Esophagus squamous epithelium (tissue), 5 donors: ENCODE data around the gene PDZD7. TPM values are rescaled to one million over a fixed set of nuclear protein-coding genes. Genes with fewer than 3 reads are reported as not detected.

ENCODE experiments used
- DNase-seq: peaks from one replicate; lab custom pipeline; 2025; lab: John Stamatoyannopoulos, UW
- H3K27ac ChIP-seq, 4 donors: fragments of 200-600 bp; sonication (generic); one replicate each; pipeline ENCODE4 v1.5.1; 2016 to 2019; ENCODE audit warnings: mild to moderate bottlenecking in 1 of 4
- H3K27me3 ChIP-seq, 4 donors: fragments of 200-600 bp; sonication (generic); 1 replicate in 3 of 4; 2 replicates in 1 of 4; pipeline versions ENCODE4 v1.5.1 to v1.6.0; 2017 to 2021; ENCODE audit warnings: antibody characterized with exemption in 1 of 4
- H3K36me3 ChIP-seq, 3 donors: fragments of 200-600 bp; sonication (generic); one replicate each; pipeline ENCODE4 v1.5.1; 2016 to 2019
- H3K4me1 ChIP-seq, 3 donors: fragments of 200-600 bp; sonication (generic); one replicate each; pipeline ENCODE4 v1.5.1; 2017 to 2019
- H3K4me3 ChIP-seq, 4 donors: fragments of 200-600 bp; sonication (generic); 1 replicate in 3 of 4; 2 replicates in 1 of 4; pipeline ENCODE4 v1.5.1; 2016 to 2019; ENCODE audit warnings: mild to moderate bottlenecking in 2 of 4, moderate library complexity in 1 of 4
- H3K9me3 ChIP-seq, 3 donors: fragments of 200-600 bp; sonication (generic); one replicate each; pipeline ENCODE4 v1.5.1; 2016 to 2019
- POLR2A ChIP-seq, 4 donors: fragments of 450-650 bp; IDR thresholded peaks; one replicate each; pipeline ENCODE4 v1.6.1; 2017; ENCODE audit warnings: antibody characterized with exemption in 4 of 4, mild to moderate bottlenecking in 4 of 4, moderate library complexity in 3 of 4
- WGBS, 2 donors: methylation state at CpG; one replicate each; pipeline ENCODE4 v1.1.5; 2018; 5-methylcytosine and 5-hydroxymethylcytosine counted together
- intact Hi-C: fragments of 100-400 bp; cut with DNase I; formaldehyde crosslinking; loops from one replicate; pipeline ENCODE4 v1.15.0; 2022
- total RNA-seq, 4 donors: library from RNA; depleted of rRNA; stranded (reverse); fragments of >200 nt; gene quantifications; one replicate each; pipeline ENCODE4 v1.1.0, GENCODE V29; 2016
- TF ChIP-seq, protein P1 (sequence below), 6 experiments: fragments of 450-650 bp in 4 of 6; fragments of 200-600 bp in 2 of 6; sonication (generic) in 2 of 6; IDR thresholded peaks; one replicate each; pipeline ENCODE4 v1.5.1; 2016 to 2019; ENCODE audit warnings: antibody characterized with exemption in 6 of 6, mild to moderate bottlenecking in 4 of 6, moderate library complexity in 4 of 6
- donor health status: DM: yes; HTN: yes; CAD: no.

The PDZD7 gene
- total RNA-seq, 4 donors from 2014 or later: 0.19 to 0.29 (median 0.26) TPM; not detected in 1

DNA sequence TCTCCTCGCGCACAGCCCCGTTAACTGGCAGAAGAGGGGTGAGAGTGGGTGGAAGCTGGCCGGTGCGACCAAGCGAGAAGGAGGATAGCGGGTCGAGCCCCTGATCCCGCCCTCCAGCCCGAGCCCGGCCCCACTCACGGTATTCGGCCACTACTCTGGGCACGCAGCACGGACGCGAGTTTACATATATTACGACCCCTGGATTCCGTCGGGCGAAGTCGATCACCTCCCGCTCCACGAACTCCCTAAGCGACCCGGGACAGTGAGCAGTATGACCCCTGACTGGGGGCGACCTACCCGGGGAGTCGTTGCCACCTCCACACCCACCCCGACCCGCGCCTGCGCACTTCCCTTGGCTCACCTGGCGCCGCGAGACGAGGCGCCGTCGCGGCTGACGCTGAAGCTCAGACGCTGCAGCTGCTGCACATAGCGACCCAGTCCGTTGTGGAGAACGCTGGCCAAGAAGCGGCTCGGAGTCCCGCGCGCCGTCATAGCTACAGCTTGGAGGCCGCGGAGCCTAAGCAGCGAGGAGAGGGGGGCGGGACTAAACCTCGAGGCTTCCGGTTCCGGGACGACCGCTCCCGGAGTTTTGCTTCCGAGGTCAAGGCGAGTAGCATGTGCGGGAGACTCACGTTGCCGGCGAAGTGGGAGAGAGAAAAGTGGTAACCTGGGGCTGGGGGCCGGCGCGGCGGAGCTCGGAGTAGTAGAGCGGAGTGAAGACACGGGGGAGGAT lies 43.8 kb downstream of the PDZD7 start, which contains the start of the genes MRPL43 and TWNK:
TSS of gene MRPL43 (minus strand) at position 546 of the 733 bp plus-strand sequence. CDS start at position 492, 54 bp downstream.
TSS of gene TWNK (plus strand) at position 592 of the 733 bp plus-strand sequence. CDS start 668 bp downstream, outside the sequence.
- Histone ChIP-seq H3K36me3 (peaks cover 18 to 73% (median 19%) of the 10 kb centered on the region in 3 donors), H3K4me3 (peak within 1 kb of the TSS; percentile 78 to 90 (median 86)), H3K27ac (peak within 1 kb of the TSS; percentile 76 to 89 (median 82)), H3K4me1 (peaks cover 22 to 47% (median 22%) of the 10 kb centered on the region in 3 donors), H3K27me3 (no peaks in the 10 kb centered on the region), H3K9me3 (no peaks in the 10 kb centered on the region)
- no peak for DNase-seq
- intact Hi-C loops: no loop called here
- 0 to 1% methylated on average over 2 to 34 of the region's 75 CpGs for WGBS, 2 donors
- TF ChIP-seq POLR2A (IDR thresholded peaks at IDR 0.05): peak in 1 of 4 donors; percentile 45
- TF ChIP-seq, protein P1, sequence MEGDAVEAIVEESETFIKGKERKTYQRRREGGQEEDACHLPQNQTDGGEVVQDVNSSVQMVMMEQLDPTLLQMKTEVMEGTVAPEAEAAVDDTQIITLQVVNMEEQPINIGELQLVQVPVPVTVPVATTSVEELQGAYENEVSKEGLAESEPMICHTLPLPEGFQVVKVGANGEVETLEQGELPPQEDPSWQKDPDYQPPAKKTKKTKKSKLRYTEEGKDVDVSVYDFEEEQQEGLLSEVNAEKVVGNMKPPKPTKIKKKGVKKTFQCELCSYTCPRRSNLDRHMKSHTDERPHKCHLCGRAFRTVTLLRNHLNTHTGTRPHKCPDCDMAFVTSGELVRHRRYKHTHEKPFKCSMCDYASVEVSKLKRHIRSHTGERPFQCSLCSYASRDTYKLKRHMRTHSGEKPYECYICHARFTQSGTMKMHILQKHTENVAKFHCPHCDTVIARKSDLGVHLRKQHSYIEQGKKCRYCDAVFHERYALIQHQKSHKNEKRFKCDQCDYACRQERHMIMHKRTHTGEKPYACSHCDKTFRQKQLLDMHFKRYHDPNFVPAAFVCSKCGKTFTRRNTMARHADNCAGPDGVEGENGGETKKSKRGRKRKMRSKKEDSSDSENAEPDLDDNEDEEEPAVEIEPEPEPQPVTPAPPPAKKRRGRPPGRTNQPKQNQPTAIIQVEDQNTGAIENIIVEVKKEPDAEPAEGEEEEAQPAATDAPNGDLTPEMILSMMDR (IDR thresholded peaks at IDR 0.05): peak in 1 of 6 experiments; percentile 29

DNA sequence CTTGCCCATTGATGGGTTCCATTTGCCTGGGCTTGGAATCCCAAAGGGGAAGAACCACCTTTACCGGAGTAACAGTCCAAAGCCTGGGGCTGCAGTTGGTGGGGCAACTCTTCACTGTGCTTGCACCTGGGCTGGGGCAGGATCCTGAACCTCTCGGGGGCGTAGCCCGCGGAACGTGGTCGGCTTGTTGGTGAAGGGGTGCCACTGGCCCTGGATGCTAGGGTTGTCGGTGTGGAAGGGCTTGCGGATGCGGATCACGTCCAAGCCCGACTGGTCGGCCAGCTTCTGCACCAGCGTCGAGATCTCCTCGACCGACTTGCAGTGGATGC lies 44.3 kb downstream of the PDZD7 start:
- Histone ChIP-seq H3K27ac (peak overlapping the region in 3 of 4 donors; percentile 78 to 89 (median 87)), H3K27me3 (no peaks in the 10 kb centered on the region), H3K9me3 (no peaks in the 10 kb centered on the region), H3K4me1 (peaks cover 22 to 47% (median 22%) of the 10 kb centered on the region in 3 donors), H3K36me3 (peaks cover 18 to 73% (median 19%) of the 10 kb centered on the region in 3 donors), H3K4me3 (peak overlapping the region; percentile 78 to 90 (median 86))
- no peak for TF ChIP-seq POLR2A (IDR thresholded peaks at IDR 0.05)
- TF ChIP-seq, protein P1 (IDR thresholded peaks at IDR 0.05): no peak
- 17% methylated on average over 1 to 15 of the region's 17 CpGs for WGBS, 2 donors
- no peak for DNase-seq
- intact Hi-C loops: no loop called here

DNA sequence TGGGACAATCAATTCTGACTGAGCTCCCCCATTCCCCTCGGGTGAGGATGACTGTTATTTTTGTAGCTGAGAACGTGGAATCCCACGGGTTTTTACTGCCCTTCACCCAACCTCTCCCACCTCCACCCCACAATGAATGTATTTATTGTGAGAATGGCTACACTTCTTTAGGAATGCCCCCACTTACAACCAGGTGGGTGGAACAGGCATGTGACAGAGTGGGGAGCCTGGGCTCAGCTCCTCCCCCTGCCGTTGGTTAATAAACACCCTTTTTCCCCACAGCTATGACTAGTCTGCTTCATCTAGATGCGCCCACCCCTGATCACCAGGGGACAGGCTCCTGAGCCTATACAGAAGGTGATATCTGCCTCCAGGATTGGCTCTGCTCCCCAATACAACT lies 45.6 kb downstream of the PDZD7 start:
- intact Hi-C loops: no loop called here
- Histone ChIP-seq H3K27me3 (no peaks in the 10 kb centered on the region), H3K27ac (no peak overlapping the region), H3K4me1 (peaks cover 22 to 44% (median 22%) of the 10 kb centered on the region in 3 donors), H3K9me3 (no peaks in the 10 kb centered on the region), H3K36me3 (peaks cover 6 to 73% (median 18%) of the 10 kb centered on the region in 3 donors), H3K4me3 (no peak overlapping the region)
- no peak for DNase-seq
- no peak for TF ChIP-seq POLR2A (IDR thresholded peaks at IDR 0.05)
- TF ChIP-seq, protein P1 (IDR thresholded peaks at IDR 0.05): no peak
- WGBS, 2 donors: 53 to 80% methylated on average over 5 of the region's 5 CpGs

DNA sequence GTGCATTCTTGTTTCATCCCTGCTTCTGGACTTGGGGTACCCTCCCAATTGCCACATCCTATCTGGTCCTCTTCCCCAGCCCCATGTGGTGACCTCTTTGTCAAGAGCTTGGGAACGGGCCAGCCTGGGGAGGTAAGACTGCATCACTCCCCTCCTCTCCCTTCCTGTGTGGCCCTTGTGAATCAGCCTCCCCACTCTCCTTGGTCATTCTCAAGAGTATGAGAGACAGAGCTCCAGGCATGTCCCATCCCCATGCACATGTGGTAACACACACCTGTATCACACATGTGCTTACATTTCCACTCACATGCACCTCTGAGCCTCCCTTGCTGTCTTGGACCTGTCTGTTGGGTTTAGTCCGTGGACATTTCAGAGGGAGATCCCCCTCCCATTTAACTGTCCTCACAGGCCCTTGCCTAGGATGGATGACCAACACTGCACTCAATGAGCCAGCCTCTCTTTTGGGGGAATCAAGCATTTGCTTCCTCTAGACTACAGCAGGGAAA lies 46.2 kb downstream of the PDZD7 start:
- Histone ChIP-seq H3K9me3 (no peaks in the 10 kb centered on the region), H3K36me3 (peaks cover 5 to 73% (median 12%) of the 10 kb centered on the region in 3 donors), H3K4me1 (peaks cover 22 to 40% (median 22%) of the 10 kb centered on the region in 3 donors), H3K27me3 (no peaks in the 10 kb centered on the region), H3K4me3 (no peak overlapping the region), H3K27ac (no peak overlapping the region)
- no peak for TF ChIP-seq POLR2A (IDR thresholded peaks at IDR 0.05)
- TF ChIP-seq, protein P1 (IDR thresholded peaks at IDR 0.05): no peak
- intact Hi-C loops: no loop called here
- WGBS, 2 donors: 52 to 77% methylated on average over 2 of the region's 2 CpGs
- DNase-seq: no peak
